Muscle of leg (tissue), 11 donors: ENCODE data around the gene CASP5. TPM values are rescaled to one million over a fixed set of nuclear protein-coding genes. Genes with fewer than 3 reads are reported as not detected.
"Not testable (repeated sequence)": the region's sequence is repeated elsewhere in the genome, so short reads cannot be mapped to it uniquely, and the experiment has no call there.

Experiments used
- DNase-seq: peaks from one replicate; pipeline ENCODE4 v3.0.0; 2013
- H3K27ac ChIP-seq: one replicate; pipeline ENCODE4 v1.5.1; 2013; ENCODE audit warnings: mild to moderate bottlenecking, low read length, control low read depth
- H3K27me3 ChIP-seq: one replicate; pipeline ENCODE4 v1.6.1; 2013; ENCODE audit warnings: low read length; ENCODE audit not compliant: control insufficient read depth, insufficient read depth
- H3K36me3 ChIP-seq: one replicate; pipeline ENCODE4 v1.6.1; 2013; ENCODE audit warnings: low read length; ENCODE audit not compliant: control insufficient read depth, insufficient read depth
- H3K4me1 ChIP-seq: one replicate; pipeline ENCODE4 v1.6.1; 2013; ENCODE audit warnings: low read length; ENCODE audit not compliant: control insufficient read depth, insufficient read depth
- H3K4me3 ChIP-seq: one replicate; pipeline ENCODE4 v1.5.1; 2013; ENCODE audit warnings: low read length, control low read depth
- H3K9me3 ChIP-seq: replicated peaks from 2 replicates; pipeline ENCODE4 v1.6.1; 2013; ENCODE audit warnings: low read depth, low read length; ENCODE audit not compliant: control insufficient read depth
- WGBS: methylation state at CpG from one replicate; pipeline ENCODE4 v1.1.5; 2013; ENCODE audit warnings: missing lambda C conversion rate; ENCODE audit not compliant: insufficient coverage; 5-methylcytosine and 5-hydroxymethylcytosine counted together
- polyA plus RNA-seq, 8 donors: library from polyadenylated mRNA; unstranded; fragments of 120-200 nt; gene quantifications; one replicate each; pipeline versions ENCODE4 v1.2.1 to v1.2.3, GENCODE V29; 2013; ENCODE audit warnings: inconsistent platforms in 1 of 8, low replicate concordance in 1 of 8; ENCODE audit not compliant: insufficient read length in 8 of 8, insufficient read depth in 1 of 8
- total RNA-seq: library from RNA; stranded (reverse); fragments of 120-200 nt; gene quantifications from one replicate; pipeline ENCODE4 v1.2.4, GENCODE V29; 2013

Gene CASP5
- total and polyA plus RNA-seq, 9 donors = 0.09 to 0.88 (median 0.23) TPM; not detected in 6

- Histone ChIP-seq H3K9me3 (no peaks in the 10 kb centered on the region), H3K4me1 (no peaks in the 10 kb centered on the region), H3K27ac (no peak overlapping the region), H3K4me3 (no peak overlapping the region), H3K27me3 (no peaks in the 10 kb centered on the region), H3K36me3 (no peaks in the 10 kb centered on the region)
- 79% methylated on average over 4 of the region's 5 CpGs for WGBS
- no peak for DNase-seq
Observed at GRCh38 chr11:105000167-105000566, 22.8 kb downstream of the CASP5 start.

DNA sequence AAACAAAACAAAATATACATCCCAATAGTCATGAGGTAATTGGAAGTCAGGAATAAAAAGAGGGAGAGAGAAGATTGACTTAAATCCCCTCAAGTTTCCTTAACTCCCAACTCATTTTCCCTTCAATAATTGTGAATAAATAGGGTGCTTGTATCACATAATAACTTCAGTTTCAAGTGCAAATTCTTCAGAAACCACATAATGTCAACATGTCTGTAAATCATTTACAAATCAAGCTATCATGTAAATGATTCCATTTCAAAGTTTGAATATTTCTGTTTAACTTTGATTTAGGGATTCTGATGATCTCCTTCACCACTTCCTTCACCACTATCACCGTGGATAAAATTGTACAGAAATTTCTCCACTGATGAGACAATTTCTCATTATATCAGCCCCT is 23.2 kb downstream of the CASP5 start:
- H3K27me3 ChIP-seq = no peaks in the 10 kb centered on the region
- DNase-seq = no peak
- WGBS = no CpG with 5 or more reads among the region's 1 CpG
- H3K4me1 ChIP-seq = no peaks in the 10 kb centered on the region
- H3K27ac ChIP-seq = no peak overlapping the region
- H3K4me3 ChIP-seq = no peak overlapping the region
- H3K36me3 ChIP-seq = no peaks in the 10 kb centered on the region
- H3K9me3 ChIP-seq = no peaks in the 10 kb centered on the region

- H3K4me3 ChIP-seq = no peak overlapping the region
Observed at GRCh38 chr11:104997288-104997687, 25.7 kb downstream of the CASP5 start.

GRCh38 chr11:104995001-104995408 is 28.0 kb downstream of the CASP5 start:
- Histone ChIP-seq H3K36me3 (no peaks in the 10 kb centered on the region), H3K4me3 (no peak overlapping the region), H3K27me3 (no peaks in the 10 kb centered on the region), H3K9me3 (no peaks in the 10 kb centered on the region), H3K27ac (no peak overlapping the region), H3K4me1 (no peaks in the 10 kb centered on the region)
- no CpG with 5 or more reads among the region's 2 CpGs for WGBS
- no peak for DNase-seq

More at GRCh38 chr11:104997288-104997687, 25.7 kb downstream of the CASP5 start:
- Histone ChIP-seq H3K27me3 (no peaks in the 10 kb centered on the region), H3K27ac (no peak overlapping the region), H3K9me3 (no peaks in the 10 kb centered on the region), H3K36me3 (no peaks in the 10 kb centered on the region), H3K4me1 (no peaks in the 10 kb centered on the region)
- WGBS = 94% methylated on average over 2 of the region's 6 CpGs
- no peak for DNase-seq

- DNase-seq = no peak
- H3K36me3 ChIP-seq = no peaks in the 10 kb centered on the region
- no peak overlapping the region for H3K4me3 ChIP-seq
- no peaks in the 10 kb centered on the region for H3K9me3 ChIP-seq
- no CpG with 5 or more reads among the region's 1 CpG for WGBS
- H3K27ac ChIP-seq = no peak overlapping the region
- H3K27me3 ChIP-seq = no peaks in the 10 kb centered on the region
- no peaks in the 10 kb centered on the region for H3K4me1 ChIP-seq
Observed at GRCh38 chr11:104992781-104993180, 30.2 kb downstream of the CASP5 start.

- 79% methylated on average over 4 of the region's 4 CpGs for WGBS
- DNase-seq = no peak
- no peak overlapping the region for H3K4me3 ChIP-seq
- H3K27me3 ChIP-seq = no peaks in the 10 kb centered on the region
- H3K9me3 ChIP-seq = no peaks in the 10 kb centered on the region
- no peak overlapping the region for H3K27ac ChIP-seq
- no peaks in the 10 kb centered on the region for H3K4me1 ChIP-seq
- H3K36me3 ChIP-seq = no peaks in the 10 kb centered on the region
Observed at GRCh38 chr11:104991994-104992393, 31.0 kb downstream of the CASP5 start.

DNA sequence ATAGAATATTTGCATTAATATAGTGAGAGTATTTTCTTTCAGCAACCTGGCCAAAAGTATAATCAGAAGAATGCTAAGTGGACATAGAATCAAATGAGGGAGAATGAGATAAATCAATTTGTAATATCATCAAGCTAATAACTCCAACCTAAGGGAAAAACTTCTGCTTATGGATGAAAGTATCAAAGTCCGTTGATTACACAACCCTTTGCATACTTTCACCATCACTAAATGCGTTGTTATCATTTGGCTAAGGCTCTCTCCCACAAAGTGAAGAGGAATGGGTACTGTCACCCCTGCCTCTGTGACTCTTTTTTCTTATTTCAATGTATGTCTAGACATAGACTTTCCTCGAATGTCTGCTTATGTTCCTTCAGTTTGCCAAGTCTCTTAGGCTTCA is 38.2 kb downstream of the CASP5 start:
- Histone ChIP-seq H3K4me1 (no peaks in the 10 kb centered on the region), H3K4me3 (no peak overlapping the region), H3K36me3 (no peaks in the 10 kb centered on the region), H3K27me3 (no peaks in the 10 kb centered on the region), H3K27ac (no peak overlapping the region), H3K9me3 (no peaks in the 10 kb centered on the region)
- no peak for DNase-seq
- no CpG with 5 or more reads among the region's 3 CpGs for WGBS

DNA sequence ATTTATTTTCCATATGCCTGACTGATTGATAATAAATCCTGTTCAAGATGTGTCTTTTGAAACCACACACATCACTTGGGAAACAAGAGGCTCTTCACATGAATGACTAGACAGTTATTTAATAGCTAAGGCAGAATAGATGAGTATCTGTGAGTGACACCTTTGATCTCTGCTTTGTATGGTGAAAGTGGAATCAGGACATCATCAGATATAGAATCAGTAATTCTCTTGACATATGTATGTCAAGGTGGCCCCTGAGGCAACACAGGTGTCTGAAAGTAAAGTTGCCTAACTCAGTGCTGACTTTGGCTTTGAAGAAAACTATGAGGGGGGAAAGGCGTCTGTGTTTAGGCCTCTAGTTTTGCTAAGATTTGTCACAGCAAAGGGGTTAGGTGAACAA is 43.1 kb downstream of the CASP5 start:
- Histone ChIP-seq H3K9me3 (no peaks in the 10 kb centered on the region), H3K27ac (no peak overlapping the region), H3K27me3 (no peaks in the 10 kb centered on the region), H3K4me1 (no peaks in the 10 kb centered on the region), H3K36me3 (no peaks in the 10 kb centered on the region), H3K4me3 (no peak overlapping the region)
- WGBS = 80% methylated on average over 1 of the region's 1 CpG
- DNase-seq = no peak

DNA sequence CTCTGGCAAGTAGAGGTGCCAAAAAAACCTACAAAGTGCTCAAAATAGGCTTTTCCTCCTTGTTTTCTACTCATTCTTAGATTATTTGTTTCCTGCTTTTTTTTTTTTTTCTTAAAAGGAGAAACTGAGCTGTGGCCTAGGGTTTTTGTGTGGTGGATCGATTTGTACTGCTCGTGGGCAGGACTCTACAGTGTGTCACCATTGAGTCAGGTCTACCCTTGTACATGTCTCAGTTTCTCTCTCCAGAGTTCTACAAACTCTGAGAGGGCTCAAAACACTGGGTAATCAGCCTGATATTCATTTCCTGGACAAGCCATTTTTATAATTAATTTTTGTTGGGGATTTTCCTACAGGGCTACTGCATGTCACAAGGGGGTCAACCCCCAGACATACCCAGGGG is 49.4 kb downstream of the CASP5 start:
- H3K4me3 ChIP-seq = no peak overlapping the region
- no peak overlapping the region for H3K27ac ChIP-seq
- no peak for DNase-seq
- H3K27me3 ChIP-seq = no peaks in the 10 kb centered on the region
- no CpG with 5 or more reads among the region's 2 CpGs for WGBS
- no peaks in the 10 kb centered on the region for H3K36me3 ChIP-seq
- H3K9me3 ChIP-seq = no peaks in the 10 kb centered on the region
- peaks cover 4% of the 10 kb centered on the region for H3K4me1 ChIP-seq

DNA sequence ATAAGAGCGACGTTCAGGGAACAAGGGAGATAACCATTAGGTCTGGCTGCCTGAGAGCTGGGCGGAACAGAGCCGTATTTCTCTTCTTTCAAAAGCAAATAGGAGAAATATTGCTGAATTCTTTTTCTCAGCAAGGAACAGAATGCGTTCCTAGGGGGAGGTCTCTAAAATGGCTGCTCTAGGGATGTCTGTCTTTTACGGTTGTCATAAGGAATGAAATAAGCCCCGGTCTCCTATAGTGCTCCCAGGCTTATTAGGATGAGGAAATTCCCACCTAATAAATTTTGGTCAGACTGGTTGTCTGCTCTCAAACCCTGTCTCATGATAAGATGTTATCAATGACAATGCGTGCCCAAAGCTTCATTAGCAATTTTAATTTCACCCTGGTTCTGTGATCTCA is 50.0 kb downstream of the CASP5 start:
- H3K4me1 ChIP-seq, H3K36me3 ChIP-seq, H3K9me3 ChIP-seq, H3K27me3 ChIP-seq, H3K27ac ChIP-seq, H3K4me3 ChIP-seq, DNase-seq: not testable (repeated sequence)
- WGBS = 98% methylated on average over 5 of the region's 8 CpGs

GRCh38 chr11:104970756-104971155 is 52.2 kb downstream of the CASP5 start:
- Histone ChIP-seq H3K4me3 (no peak overlapping the region), H3K27ac (no peak overlapping the region), H3K4me1 (peaks cover 4% of the 10 kb centered on the region), H3K36me3 (no peaks in the 10 kb centered on the region), H3K9me3 (no peaks in the 10 kb centered on the region), H3K27me3 (no peaks in the 10 kb centered on the region)
- no peak for DNase-seq
